Neural crest cell (in vitro differentiated cells): ENCODE data around the gene TUBB2B. TPM values are rescaled to one million over a fixed set of nuclear protein-coding genes. Genes with fewer than 3 reads are reported as not detected.
A peak's percentile ranks its signal among the peaks of the same experiment; 100 is the strongest.
"Not testable (repeated sequence)": the region's sequence is repeated elsewhere in the genome, so short reads cannot be mapped to it uniquely, and the experiment has no call there.

Experiments
- DNase-seq: peaks from one replicate; pipeline ENCODE4 v3.0.0; 2021; ENCODE audit warnings: low read depth, mixed read lengths, low spot score
- H3K27ac Mint-ChIP-seq: one replicate; pipeline ENCODE4 v1.8.0; 2021; ENCODE audit warnings: mild to moderate bottlenecking, mixed read lengths; ENCODE audit not compliant: unreplicated experiment
- H3K27me3 Mint-ChIP-seq: 2 replicates; pipeline ENCODE4 v1.8.0; 2021; ENCODE audit warnings: low read depth, mild to moderate bottlenecking, mixed read lengths
- H3K36me3 Mint-ChIP-seq: 2 replicates; pipeline ENCODE4 v1.8.0; 2021; ENCODE audit warnings: low read depth, mild to moderate bottlenecking, mixed read lengths
- H3K4me1 Mint-ChIP-seq: 2 replicates; pipeline ENCODE4 v1.8.0; 2021; ENCODE audit warnings: mixed read lengths
- H3K4me3 Mint-ChIP-seq: one replicate; pipeline ENCODE4 v1.8.0; 2021; ENCODE audit warnings: mild to moderate bottlenecking, mixed read lengths
- H3K9me3 Mint-ChIP-seq: 2 replicates; pipeline ENCODE4 v1.8.0; 2021; ENCODE audit warnings: mixed read lengths
- CTCF ChIP-seq: fragments of 200-600 bp; sonication (generic); conservative IDR thresholded peaks from 2 replicates; pipeline ENCODE4 v1.5.0; 2021; ENCODE audit warnings: antibody characterized with exemption, mild to moderate bottlenecking
- total RNA-seq: library from RNA; stranded (reverse); gene quantifications from 2 replicates; pipeline ENCODE4 v1.2.1, GENCODE V29; 2021

TUBB2B gene
- total RNA-seq, 1 donor from 2014 or later = 665 TPM

DNA sequence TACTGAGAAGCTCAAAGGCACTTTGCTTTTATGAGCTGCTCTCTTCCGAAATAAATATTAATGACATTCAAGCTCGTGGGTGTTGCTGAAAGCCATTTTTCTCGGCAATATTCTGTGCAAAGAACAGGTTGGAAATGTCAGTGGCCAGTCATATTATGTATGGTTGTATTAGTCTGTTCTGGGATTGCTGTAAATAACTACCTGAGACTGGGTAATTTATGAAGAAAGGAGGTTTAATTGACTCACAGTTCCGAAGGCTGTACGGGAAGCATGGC is 32.1 kb downstream of the TUBB2B start:
- H3K36me3 Mint-ChIP-seq = no peaks in the 10 kb centered on the region

DNA sequence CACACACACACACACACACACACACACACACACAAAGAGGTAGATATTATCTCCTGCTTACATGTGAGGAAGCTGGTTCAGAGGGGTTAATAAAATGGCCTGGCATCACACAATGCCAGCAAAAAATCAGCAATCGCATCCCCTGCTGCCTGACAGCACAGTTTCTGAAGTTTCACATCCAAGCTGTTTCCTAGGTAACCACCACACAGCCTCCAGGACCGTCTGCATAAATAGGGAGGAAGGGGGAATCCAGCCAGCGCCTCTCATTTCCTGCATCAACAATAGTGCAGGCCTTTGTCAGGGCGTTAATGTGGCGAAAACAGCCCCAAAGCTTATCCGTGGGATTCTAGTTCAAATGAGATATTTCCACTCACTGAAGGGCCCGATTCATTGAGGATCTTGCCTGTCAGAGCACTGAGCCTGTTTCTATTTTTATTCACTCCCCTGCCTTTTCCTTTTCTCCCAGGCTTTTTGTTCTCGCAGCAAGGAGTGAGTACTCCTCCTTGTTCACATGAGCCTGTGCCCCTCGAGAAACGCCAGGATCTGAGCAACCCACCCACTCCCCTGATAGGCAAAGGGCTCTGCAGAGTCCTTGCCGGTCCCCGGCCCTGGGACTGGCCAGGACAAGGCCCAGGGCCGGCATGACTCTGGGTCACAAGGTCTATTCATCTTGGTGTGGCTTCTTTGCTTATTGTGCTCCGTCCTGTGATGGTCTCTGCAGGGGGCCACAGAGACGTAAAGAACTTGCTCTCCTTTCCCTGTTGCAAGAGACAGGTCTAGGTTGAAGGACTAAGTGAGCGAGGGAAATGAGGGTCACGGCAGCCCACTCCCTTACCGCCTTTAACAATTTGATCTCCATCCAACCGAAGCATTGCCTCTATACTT is 32.7 kb downstream of the TUBB2B start:
- Mint-ChIP-seq H3K9me3 (peaks cover 2% of the 10 kb centered on the region), H3K4me1 (peaks cover 26% of the 10 kb centered on the region), H3K27me3 (no peaks in the 10 kb centered on the region), H3K27ac (no peak overlapping the region), H3K4me3 (no peak overlapping the region), H3K36me3 (no peaks in the 10 kb centered on the region)
- TF ChIP-seq CTCF = no peak
- peak; percentile 48 for DNase-seq

More for the DNA sequence above, 32.1 kb downstream of the TUBB2B start:
- Mint-ChIP-seq H3K9me3 (peaks cover 2% of the 10 kb centered on the region), H3K4me3 (no peak overlapping the region), H3K27ac (no peak overlapping the region), H3K4me1 (peaks cover 21% of the 10 kb centered on the region), H3K27me3 (no peaks in the 10 kb centered on the region)
- DNase-seq = no peak
- no peak for TF ChIP-seq CTCF

- Mint-ChIP-seq H3K4me3 (peak overlapping the region; percentile 77), H3K27me3 (no peaks in the 10 kb centered on the region), H3K27ac (peak overlapping the region; percentile 79), H3K9me3 (peaks cover 2% of the 10 kb centered on the region), H3K4me1 (peaks cover 32% of the 10 kb centered on the region), H3K36me3 (no peaks in the 10 kb centered on the region)
- TF ChIP-seq CTCF = no peak
- DNase-seq = peak; percentile 45
Observed at GRCh38 chr6:3193102-3193849, 34.2 kb downstream of the TUBB2B start.

GRCh38 chr6:3190779-3191178 is 36.7 kb downstream of the TUBB2B start:
- peaks cover 4% of the 10 kb centered on the region for H3K9me3 Mint-ChIP-seq
- peaks cover 40% of the 10 kb centered on the region for H3K4me1 Mint-ChIP-seq
- H3K27ac Mint-ChIP-seq = no peak overlapping the region
- no peak for TF ChIP-seq CTCF
- no peak for DNase-seq
- H3K27me3 Mint-ChIP-seq = no peaks in the 10 kb centered on the region
- no peaks in the 10 kb centered on the region for H3K36me3 Mint-ChIP-seq
- H3K4me3 Mint-ChIP-seq = no peak overlapping the region

DNA sequence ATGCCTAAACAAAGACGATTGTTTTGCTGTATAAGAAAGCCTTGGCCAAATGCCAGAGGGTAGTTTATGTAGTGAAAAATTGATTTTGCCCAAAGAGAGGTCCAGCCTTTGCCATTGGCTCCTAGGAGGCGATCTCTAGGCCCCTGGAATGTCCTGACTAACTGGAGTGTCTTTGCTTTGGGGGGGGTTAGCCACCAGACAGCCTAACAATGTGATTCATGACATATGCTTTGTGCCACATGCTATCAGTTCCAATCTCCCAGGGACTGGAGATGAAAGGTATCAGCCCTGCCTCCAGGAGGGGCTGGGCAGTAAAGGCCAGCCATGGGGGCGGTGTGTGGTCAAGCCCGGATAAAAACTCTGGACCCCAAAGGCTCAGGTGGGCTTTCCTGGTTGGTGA is 37.4 kb downstream of the TUBB2B start:
- Mint-ChIP-seq H3K4me1 (peaks cover 40% of the 10 kb centered on the region), H3K36me3 (no peaks in the 10 kb centered on the region), H3K4me3 (no peak overlapping the region), H3K9me3 (peaks cover 4% of the 10 kb centered on the region), H3K27ac (no peak overlapping the region), H3K27me3 (no peaks in the 10 kb centered on the region)
- DNase-seq = no peak
- no peak for TF ChIP-seq CTCF

DNA sequence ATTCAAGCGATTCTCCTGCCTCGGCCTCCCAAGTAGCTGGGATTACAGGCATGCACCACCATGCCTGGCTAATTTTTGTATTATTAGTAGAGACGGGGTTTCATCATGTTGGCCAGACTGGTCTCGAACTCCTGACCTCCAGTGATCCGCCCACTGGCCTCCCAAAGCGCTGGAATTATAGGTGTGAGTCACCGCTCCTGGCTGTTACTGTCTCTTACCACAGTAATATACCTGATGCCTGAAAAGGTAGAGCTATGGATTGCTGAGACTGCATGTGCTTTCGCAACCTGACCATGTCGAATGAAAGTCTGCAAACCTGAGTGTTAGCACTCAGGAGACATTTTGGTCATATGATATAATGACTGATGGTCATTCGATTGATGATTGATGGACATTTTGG is 38.3 kb downstream of the TUBB2B start:
- not testable (repeated sequence) for H3K27ac Mint-ChIP-seq

More for the DNA sequence above, 38.3 kb downstream of the TUBB2B start:
- H3K27me3 Mint-ChIP-seq, H3K9me3 Mint-ChIP-seq, H3K4me3 Mint-ChIP-seq, H3K36me3 Mint-ChIP-seq, DNase-seq: not testable (repeated sequence)
- peaks cover 40% of the 10 kb centered on the region for H3K4me1 Mint-ChIP-seq
